MM.1S (cell line): ENCODE measurements around the gene GASK1A.

ENCODE experiments used
- DNase-seq: peaks from one replicate; pipeline ENCODE4 v3.0.0-alpha.2; 2015
- H2AFZ ChIP-seq: fragments of 300-600 bp; sonication (generic); 2 replicates; pipeline ENCODE4 v1.6.0; 2016; ENCODE audit warnings: antibody characterized with exemption, low read length
- H3F3A ChIP-seq: fragments of 300-600 bp; sonication (generic); 2 replicates; pipeline ENCODE4 v1.6.1; 2016; ENCODE audit warnings: mild to moderate bottlenecking, antibody characterized with exemption, low read length, moderate library complexity, mixed read lengths; ENCODE audit not compliant: insufficient read depth
- H3K27ac ChIP-seq: fragments of 300-600 bp; sonication (generic); 2 replicates; pipeline ENCODE4 v1.5.1; 2016; ENCODE audit warnings: mild to moderate bottlenecking, low read length
- H3K27me3 ChIP-seq: fragments of 300-600 bp; sonication (generic); replicated peaks from 2 replicates; pipeline ENCODE4 v1.6.0; 2016; ENCODE audit warnings: low read length; ENCODE audit not compliant: insufficient read depth
- H3K36me3 ChIP-seq: fragments of 300-600 bp; sonication (generic); replicated peaks from 2 replicates; pipeline ENCODE4 v1.6.1; 2016; ENCODE audit warnings: mild to moderate bottlenecking, low read length, mixed read lengths; ENCODE audit not compliant: insufficient read depth
- H3K4me1 ChIP-seq: fragments of 300-600 bp; sonication (generic); 2 replicates; pipeline ENCODE4 v1.6.1; 2016; ENCODE audit warnings: low read length, mixed read lengths
- H3K4me2 ChIP-seq: fragments of 300-600 bp; sonication (generic); 2 replicates; pipeline ENCODE4 v1.6.0; 2016; ENCODE audit warnings: low read depth, low read length
- H3K4me3 ChIP-seq: fragments of 300-600 bp; sonication (generic); 2 replicates; pipeline ENCODE4 v1.5.1; 2016; ENCODE audit warnings: low read length, mixed read lengths
- H3K79me2 ChIP-seq: fragments of 300-600 bp; sonication (generic); 2 replicates; pipeline ENCODE4 v1.6.1; 2016; ENCODE audit warnings: mixed run types, low read length, mixed read lengths
- H3K9ac ChIP-seq: fragments of 300-600 bp; sonication (generic); 2 replicates; pipeline ENCODE4 v1.6.1; 2016; ENCODE audit warnings: low read length, mixed read lengths
- H3K9me2 ChIP-seq: fragments of 300-600 bp; sonication (generic); replicated peaks from 2 replicates; pipeline ENCODE4 v1.6.1; 2016; ENCODE audit warnings: mild to moderate bottlenecking, low read length, mixed read lengths; ENCODE audit not compliant: insufficient read depth
- H3K9me3 ChIP-seq: fragments of 300-600 bp; sonication (generic); replicated peaks from 2 replicates; pipeline ENCODE4 v1.6.1; 2016; ENCODE audit warnings: mild to moderate bottlenecking, low read length, mixed read lengths; ENCODE audit not compliant: insufficient read depth
- H4K20me1 ChIP-seq: fragments of 300-600 bp; sonication (generic); 2 replicates; pipeline ENCODE4 v1.6.1; 2016; ENCODE audit warnings: mild to moderate bottlenecking, low read length, moderate library complexity, mixed read lengths; ENCODE audit not compliant: insufficient read depth
- CTCF ChIP-seq: fragments of 300-600 bp; sonication (generic); IDR thresholded peaks from 2 replicates; pipeline ENCODE4 v1.5.1; 2016; ENCODE audit warnings: antibody characterized with exemption, low read length, mixed read lengths
- EZH2 ChIP-seq: fragments of 300-600 bp; sonication (generic); optimal IDR thresholded peaks from 2 replicates; pipeline ENCODE3; 2017; ENCODE audit warnings: low read depth, mild to moderate bottlenecking, antibody characterized with exemption, low read length, mixed read lengths
- EZH2phosphoT487 ChIP-seq: fragments of 300-600 bp; sonication (generic); IDR thresholded peaks from 2 replicates; pipeline ENCODE4 v1.6.1; 2018; ENCODE audit warnings: antibody characterized with exemption, low read length

Gene GASK1A

DNA sequence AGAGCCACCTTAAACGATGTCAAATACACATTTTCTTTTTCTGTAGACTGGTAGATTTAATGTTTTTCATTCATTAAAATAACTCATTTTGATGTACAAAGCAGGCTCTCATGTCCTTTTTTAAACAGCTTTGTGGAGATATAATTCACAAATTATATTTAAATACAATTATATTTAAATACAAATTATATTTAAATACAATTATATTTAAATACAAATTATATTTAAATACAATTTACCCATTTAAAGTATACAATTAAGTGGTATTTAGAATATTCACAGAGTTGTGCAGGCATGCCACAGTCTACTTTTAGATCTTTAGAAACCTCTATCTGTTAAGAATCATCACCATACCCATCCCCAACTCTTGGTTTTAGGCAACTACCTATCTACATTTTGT, 36.4 kb upstream of the GASK1A start:
- Histone ChIP-seq H3K4me3 (no peak overlapping the region), H3K36me3 (no peaks in the 10 kb centered on the region), H3K79me2 (no peaks in the 10 kb centered on the region), H3K9me2 (no peaks in the 10 kb centered on the region), H2AFZ (no peak overlapping the region), H3K9me3 (no peaks in the 10 kb centered on the region), H4K20me1 (no peaks in the 10 kb centered on the region), H3K4me1 (no peaks in the 10 kb centered on the region), H3F3A (no peaks in the 10 kb centered on the region), H3K9ac (no peak overlapping the region), H3K4me2 (no peak overlapping the region), H3K27ac (no peak overlapping the region), H3K27me3 (no peaks in the 10 kb centered on the region)
- TF ChIP-seq EZH2phosphoT487 (no peak), CTCF (no peak), EZH2 (no peak)
- no peak for DNase-seq

DNA sequence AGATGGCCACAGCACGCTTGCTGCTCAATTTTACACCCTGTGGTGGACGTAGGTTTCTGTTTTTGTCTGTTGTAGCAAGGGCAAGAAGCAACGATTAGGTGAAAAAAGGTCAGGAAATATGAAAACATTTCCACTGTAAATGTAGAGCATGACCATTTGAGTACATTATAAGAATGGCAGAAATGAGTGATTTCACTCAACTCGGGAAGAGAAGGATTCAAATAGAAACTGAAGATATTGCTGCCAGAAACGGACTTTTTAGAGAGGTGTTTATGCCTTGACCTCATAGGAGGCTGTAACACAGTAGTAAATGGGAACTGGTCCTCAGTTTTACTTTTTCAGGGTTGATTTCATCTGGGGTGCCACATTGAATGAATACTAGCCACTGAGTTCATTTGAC, 33.1 kb upstream of the GASK1A start:
- Histone ChIP-seq H3K4me3 (no peak overlapping the region), H3K27ac (no peak overlapping the region), H3K9ac (no peak overlapping the region), H4K20me1 (no peaks in the 10 kb centered on the region), H3K79me2 (no peaks in the 10 kb centered on the region), H3F3A (no peaks in the 10 kb centered on the region), H3K9me2 (no peaks in the 10 kb centered on the region), H3K9me3 (no peaks in the 10 kb centered on the region), H3K36me3 (no peaks in the 10 kb centered on the region), H2AFZ (no peak overlapping the region), H3K4me2 (no peak overlapping the region), H3K27me3 (no peaks in the 10 kb centered on the region), H3K4me1 (no peaks in the 10 kb centered on the region)
- TF ChIP-seq CTCF (no peak), EZH2 (no peak), EZH2phosphoT487 (no peak)
- no peak for DNase-seq

DNA sequence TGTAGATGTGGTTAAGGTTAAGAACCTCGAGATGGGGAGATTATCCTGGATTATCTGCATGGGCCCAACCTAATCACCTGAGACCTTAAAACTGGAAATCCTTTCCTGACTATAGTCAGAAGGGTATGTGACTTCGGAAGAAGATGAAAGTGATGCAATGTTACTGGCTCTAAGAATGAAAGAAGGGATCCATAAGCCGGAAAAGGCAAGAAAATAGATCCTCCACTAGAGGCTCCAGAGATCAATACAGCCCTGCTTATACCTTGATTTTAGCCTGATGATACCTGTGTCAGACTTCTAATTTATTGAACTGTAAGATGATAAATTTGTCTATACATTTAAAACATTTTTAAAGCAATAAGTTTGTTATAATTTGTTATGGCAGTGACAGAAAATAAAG, 21.5 kb upstream of the GASK1A start:
- Histone ChIP-seq H3K4me3 (no peak overlapping the region), H3K79me2 (no peaks in the 10 kb centered on the region), H3K4me1 (no peaks in the 10 kb centered on the region), H3K4me2 (no peak overlapping the region), H3K27ac (no peak overlapping the region), H3K36me3 (no peaks in the 10 kb centered on the region), H3K9me2 (no peaks in the 10 kb centered on the region), H3K9ac (no peak overlapping the region), H3F3A (no peaks in the 10 kb centered on the region), H3K27me3 (no peaks in the 10 kb centered on the region), H4K20me1 (no peaks in the 10 kb centered on the region), H2AFZ (no peak overlapping the region), H3K9me3 (no peaks in the 10 kb centered on the region)
- TF ChIP-seq EZH2phosphoT487 = no peak
- no peak for DNase-seq

DNA sequence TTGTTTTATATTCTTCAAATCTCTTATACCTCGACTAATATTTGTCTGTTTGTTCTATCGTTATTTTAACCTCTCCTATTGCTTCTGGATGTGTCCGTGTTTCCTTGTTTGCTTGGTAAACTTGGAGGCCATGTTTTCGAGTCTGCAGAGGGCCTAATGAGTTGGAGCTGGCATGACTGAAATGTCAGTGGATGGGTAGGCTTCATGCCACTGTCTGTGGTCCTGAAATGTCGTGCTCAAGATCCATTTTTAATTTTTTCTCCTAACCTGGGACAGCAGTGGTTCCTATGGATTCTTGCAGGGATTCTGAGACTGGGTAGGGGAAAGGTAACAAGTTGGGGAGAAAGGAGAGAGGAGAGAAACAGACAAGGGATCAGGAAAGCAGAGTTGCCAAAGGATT, 18.8 kb upstream of the GASK1A start:
- Histone ChIP-seq H4K20me1 (no peaks in the 10 kb centered on the region), H3K4me2 (no peak overlapping the region), H3K4me1 (no peaks in the 10 kb centered on the region), H3K36me3 (no peaks in the 10 kb centered on the region), H3K79me2 (no peaks in the 10 kb centered on the region), H3K9me3 (no peaks in the 10 kb centered on the region), H3K4me3 (no peak overlapping the region), H3K9ac (no peak overlapping the region), H3F3A (no peaks in the 10 kb centered on the region), H3K27ac (no peak overlapping the region), H2AFZ (no peak overlapping the region), H3K27me3 (no peaks in the 10 kb centered on the region), H3K9me2 (no peaks in the 10 kb centered on the region)
- TF ChIP-seq EZH2phosphoT487 = no peak
- no peak for TF ChIP-seq EZH2
- no peak for TF ChIP-seq CTCF
- no peak for DNase-seq
